NCI-H524 treated with DMSO at 0.1 percent for 48 hours (cell line): ENCODE measurements around the gene FADS3.

ENCODE experiments used
- DNase-seq: peaks from one replicate; lab custom pipeline; 2025; lab: John Stamatoyannopoulos, UW

The FADS3 gene

GRCh38 chr11:61875698-61876097, 15.6 kb downstream of the FADS3 start:
- DNase-seq, result no peak

DNA sequence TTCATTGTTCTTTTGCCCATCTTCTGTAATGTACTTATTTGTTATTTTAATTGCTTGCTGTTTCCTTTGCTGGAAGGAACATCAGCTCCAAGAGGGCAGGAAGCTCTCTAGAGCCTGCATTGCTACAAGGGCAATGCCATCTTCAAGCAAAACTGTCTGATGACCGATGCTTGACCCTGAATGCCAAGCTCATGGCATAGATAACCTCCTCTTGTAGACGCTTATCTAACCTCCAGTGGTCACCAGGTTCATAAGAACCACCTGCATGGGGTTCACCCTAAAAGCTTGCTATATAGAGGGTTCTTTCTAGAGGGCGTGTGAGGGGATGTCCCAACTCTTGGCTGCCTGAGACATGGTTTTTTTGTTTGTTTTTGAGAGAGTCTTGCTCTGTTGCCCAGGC, 16.5 kb downstream of the FADS3 start:
- no peak for DNase-seq

GRCh38 chr11:61874377-61874809, 17.0 kb downstream of the FADS3 start:
- no peak for DNase-seq

DNA sequence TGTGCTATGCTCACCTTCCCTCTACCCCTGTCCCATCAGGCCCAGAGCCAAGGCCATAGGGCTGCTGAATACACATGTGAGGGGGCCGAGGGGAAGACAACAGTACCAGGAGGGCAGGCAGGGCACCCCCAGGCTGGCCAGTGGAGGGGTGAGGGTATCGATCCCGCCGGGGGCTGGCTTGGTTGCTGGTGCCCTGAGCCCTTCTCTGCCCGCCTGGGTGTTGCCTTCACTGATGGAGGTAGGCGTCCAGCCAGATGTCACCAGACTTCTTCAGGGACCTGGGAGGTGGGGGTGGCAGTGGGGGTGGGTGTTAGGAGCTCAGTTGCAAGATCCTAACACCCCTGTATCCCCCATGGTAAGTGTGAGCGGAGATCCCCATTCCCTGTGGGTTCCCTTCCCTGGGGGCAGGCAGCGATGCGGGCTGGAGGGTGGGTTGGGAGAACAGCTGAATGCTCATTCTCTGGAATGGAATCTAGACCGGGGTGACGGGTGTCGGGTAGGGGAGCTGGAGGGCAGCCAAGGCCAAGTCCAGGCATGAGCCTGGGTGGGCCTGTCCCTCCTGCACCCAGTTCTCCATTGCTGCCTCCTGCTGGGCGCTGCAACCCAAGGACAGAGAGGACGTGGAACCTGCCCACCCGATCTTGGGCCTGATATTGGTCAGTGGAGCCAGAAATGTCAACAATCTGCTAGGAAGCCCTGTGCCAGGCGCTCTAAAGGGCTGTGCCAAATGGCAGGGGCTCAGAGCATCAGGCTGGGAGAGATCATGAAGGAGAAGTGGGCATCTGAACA, 17.6 kb downstream of the FADS3 start:
- no peak for DNase-seq

DNA sequence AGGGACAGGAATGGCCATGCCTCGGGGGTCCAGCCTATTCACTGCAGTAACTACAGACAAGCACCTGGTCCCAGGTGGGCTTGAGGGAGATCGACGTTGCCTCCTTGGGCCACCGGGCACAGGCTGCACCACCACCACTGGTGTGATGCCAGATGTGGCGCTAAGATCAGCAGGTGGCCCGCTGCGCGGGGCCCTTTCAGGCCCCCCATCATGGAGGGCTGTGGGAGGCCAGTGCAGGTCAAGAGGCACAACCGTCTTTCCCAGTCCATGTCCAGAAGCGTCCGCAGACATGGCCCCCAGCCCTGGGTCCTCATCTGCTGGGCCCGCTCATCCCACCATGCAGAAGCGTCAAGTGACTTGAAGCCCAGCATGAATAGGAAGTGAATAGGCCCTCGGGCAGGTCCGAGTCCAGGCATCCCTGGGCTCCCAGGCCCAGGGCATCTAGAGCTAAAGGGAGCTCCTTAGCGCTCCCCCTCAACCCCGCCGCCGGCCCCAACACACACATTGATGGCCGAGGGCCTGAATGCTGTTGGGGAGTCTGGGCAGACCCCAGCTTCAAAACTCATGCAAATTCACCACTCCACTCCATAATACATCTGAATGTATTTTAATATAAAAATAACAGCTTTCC, 18.3 kb downstream of the FADS3 start:
- DNase-seq, result no peak

GRCh38 chr11:61871158-61871597, 20.2 kb downstream of the FADS3 start:
- no peak for DNase-seq

DNA sequence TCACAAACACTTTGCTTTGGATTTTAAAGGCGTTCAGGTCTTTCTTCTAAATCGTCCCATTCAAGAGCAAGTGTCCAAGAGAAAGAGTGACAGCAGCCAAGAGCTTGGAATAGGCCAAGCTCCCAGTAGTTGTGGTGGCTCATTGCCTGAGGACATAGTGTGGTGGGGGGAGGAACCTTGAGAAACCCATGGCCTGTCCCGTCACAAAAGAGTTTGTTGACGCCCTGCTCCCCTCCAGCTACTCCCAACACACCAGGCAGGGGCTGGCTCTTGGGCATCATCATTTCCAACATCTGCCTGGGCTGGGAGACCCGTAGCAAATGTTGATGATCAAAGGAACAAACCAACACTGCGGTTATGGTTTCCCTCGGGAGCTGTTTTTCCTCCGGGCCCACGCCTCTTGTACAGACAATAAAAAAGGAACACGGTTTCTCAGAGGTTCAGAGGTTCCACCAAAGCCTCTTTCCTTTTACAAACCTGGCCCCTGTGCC, 20.8 kb downstream of the FADS3 start:
- no peak for DNase-seq

GRCh38 chr11:61869708-61870451, 21.5 kb downstream of the FADS3 start:
- no peak for DNase-seq

DNA sequence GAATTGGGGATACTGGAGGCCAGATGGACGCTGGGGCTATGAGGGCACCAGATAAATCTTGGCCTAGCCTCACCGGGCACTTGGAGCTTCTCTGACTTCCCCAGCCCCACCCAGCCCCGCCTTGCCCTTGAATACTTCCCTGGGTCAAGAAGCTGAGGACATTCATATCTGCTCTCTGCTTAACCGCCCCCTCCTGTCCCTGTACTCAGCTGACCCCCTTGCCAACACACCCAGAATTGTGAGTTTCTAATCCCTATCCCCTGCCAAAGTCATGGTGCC, 22.0 kb downstream of the FADS3 start:
- DNase-seq, result no peak

DNA sequence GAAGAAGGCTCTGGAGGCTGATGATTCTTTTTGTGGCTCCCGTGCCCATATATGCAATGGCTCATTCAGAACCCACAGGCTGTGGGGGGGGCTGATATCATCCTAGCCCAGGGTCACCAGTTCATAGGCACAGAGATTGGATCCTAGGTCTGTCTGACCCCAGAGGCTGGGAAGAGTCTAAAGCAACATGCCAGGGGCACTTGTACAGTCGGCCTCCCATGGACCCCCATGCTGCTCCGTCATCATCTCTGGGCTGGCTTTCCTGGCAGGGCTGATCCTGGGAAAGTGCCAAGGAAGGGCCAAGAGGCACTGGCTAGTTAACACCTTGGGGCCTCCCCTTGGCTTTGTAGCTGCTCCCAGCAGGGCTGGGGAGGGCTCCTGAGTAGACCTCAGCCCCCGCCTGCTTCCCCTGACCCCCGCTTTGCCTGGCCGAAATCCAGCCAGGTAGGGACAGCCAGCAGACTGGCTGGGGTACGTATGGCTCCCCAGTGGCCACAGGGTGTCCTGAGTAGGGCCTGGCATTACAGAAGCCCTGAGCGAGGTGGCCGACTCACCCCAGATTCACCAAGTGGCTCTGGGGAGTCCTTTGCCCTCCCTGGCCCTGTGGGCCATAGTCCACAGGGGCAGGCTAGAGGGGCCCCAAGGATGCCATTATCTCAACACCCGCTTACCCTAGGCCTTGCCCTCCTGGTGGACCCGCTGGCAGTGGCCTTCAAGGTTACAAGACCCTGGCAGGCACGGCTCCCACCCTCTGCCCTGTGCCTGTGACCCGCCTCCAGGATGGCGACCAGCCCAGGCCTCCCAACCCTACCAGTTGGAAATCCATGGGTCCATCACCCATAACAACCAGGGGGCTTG, 22.5 kb downstream of the FADS3 start:
- DNase-seq, result no peak

DNA sequence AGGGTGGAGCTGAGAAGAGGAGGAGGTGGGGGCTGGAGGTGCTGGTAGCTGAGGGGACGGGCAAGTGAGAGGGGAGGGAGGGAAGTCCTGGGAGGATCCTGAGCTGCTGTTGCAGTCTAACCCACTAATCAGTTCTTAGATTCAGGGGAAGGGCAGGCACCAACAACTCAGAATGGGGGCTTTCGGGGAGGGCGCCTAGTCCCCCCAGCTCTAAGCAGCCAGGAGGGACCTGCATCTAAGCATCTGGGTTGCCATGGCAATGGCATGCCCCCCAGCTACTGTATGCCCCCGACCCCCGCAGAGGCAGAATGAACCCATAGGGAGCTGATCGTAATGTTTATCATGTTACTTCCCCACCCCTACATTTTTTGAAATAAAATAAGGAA, 24.4 kb downstream of the FADS3 start:
- DNase-seq, result no peak

GRCh38 chr11:61866231-61866957, 25.0 kb downstream of the FADS3 start:
- no peak for DNase-seq

DNA sequence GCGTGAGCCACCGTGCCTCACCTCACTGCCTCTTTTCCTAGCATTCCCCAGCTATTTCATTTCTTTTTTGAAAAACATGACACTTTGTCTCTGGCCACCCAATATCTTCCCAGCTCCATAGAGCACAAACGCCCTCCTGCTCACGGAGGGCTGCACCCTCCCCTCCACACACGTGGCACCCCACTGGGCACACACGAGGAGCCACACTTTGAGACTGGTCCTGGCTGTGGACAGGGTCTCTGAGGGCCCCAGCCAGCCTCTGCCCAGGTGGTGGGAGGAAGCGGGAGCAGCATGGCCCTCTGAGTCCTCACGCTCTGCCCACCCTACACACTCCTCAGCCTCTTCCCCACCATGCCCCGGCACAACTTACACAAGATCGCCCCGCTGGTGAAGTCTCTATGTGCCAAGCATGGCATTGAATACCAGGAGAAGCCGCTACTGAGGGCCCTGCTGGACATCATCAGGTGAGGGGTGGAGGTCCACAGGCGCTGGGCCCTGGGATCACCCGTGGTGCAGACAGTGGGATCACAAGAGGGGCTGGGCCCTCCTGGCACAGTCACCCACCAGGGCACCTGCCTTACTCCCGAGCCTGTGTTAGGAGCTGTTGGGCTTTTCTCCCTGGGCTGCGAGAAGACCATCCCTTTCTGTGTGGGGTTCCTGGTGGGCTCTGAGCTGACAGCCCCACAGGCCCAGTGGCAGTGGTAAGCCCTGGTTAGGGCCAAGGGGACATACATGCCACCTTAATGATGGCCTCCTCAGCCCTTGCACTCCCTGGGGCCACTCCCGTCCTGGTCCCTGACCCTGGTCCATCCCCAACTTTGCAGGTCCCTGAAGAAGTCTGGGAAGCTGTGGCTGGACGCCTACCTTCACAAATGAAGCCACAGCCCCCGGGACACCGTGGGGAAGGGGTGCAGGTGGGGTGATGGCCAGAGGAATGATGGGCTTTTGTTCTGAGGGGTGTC, 26.2 kb downstream of the FADS3 start:
- no peak for DNase-seq

DNA sequence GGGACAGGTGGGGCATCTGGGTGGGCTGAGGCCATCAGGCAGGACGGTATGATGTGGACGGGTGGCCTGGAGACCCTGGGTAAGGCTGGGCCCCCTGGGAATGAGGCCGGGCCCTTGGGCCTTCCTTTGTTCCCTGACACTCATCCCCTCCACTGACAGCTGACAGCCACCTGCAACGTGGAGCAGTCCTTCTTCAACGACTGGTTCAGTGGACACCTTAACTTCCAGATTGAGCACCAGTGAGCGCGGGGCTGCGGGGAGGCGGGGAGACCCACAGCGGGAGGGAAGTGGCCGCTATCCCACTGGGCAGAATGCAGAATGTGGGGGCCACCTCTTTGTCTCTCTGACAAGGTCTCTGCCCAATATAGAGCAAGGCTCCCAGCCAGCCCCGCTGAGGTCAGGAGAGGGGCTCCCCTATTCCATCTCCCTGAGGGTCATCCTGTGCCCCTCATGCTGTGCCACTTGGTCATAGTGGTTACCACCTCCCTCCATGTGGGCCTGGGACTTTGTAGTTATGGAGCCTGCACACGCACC, 27.7 kb downstream of the FADS3 start:
- DNase-seq, result no peak

DNA sequence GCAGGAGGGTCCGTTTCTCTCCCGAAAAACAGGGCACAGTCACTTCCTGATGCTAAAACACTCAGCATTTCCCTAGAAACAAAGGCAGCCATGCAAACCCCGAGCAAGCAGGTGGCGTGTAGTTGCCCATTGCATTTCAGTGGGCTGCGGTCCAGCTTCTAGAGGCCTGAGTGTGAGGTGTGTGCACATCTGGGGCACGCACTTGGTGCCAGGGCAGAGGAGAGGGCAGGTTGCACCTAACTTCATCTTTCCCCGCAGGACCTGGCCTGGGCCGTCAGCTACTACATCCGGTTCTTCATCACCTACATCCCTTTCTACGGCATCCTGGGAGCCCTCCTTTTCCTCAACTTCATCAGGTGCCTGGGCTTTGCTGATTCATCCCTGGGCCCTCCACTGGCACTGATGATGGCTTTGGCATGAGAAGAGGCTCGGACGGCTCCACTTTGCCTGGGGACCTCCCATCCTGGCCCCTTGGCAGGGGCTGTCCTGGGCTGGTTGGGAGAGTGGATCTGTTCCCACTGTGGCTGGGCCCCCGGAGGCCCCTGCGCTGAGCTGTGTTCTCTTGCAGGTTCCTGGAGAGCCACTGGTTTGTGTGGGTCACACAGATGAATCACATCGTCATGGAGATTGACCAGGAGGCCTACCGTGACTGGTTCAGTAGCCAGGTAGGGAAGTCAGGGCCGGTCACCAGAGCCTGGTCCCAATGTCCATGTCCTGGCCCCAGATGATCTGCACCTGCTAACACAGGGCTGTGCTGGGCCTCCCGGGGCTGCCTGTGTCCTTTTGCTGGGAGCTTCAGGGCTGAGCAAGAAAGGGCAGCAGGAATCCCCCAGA, 28.4 kb downstream of the FADS3 start:
- DNase-seq, result no peak

DNA sequence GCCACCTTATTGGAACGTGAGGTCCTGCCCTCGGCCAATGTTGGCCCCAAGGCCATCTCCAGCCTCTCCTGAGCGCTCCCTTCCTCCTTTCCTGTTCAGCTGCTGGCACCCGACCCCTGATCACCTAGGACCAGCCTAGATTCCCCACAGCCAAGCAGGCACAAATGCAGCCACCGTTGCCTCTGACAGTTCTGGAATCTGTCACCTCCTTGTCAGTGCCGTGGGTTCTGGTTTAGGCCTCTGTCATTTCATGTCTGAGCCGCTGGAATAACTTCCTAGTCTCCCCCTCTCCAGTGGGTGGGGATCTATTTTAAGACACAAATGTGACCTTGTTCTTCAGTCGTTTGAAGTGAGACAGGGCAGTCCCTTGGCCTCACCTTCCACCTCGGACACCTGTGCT, 29.7 kb downstream of the FADS3 start:
- no peak for DNase-seq

DNA sequence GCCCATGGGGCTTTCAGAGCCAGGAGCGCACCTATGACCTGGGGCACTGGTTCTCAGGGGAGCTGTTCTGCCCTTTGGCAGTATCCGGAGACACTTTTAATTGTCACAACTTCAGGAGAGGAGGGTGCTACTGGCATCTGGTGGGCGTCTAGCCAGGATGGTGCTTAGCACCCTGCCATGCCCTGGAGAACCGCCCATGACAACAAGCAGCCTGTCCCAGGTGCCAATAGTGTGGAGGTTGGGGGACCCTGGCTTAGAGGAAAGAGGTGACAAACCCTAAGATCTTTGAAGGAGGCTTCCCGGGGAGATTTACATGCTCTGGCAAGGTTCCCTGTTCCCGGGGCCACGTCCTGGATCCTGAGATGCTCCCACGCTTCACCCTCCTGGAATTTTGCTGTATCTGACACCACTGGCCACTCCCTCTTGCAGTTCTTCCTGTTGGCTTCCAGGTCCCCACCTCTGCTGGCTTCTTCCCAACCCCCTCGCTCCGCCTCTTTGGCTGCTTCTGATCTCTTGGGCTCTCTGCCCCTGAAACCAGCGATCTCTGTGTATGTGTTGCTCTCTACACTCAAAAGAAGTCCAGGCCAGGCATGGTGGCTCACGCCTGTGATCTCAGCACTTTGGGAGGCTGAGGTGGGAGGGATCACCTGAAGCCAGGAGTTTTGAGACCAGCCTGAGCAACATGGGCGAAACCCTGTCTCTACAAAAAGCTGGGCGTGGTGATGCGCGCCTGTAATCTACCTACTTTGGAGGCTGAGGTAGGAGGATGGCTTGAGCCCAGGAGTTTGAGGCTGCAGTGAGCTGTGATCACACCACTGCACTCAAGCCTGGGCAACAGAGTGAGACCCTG, 31.1 kb downstream of the FADS3 start:
- no peak for DNase-seq
